ENCODE results near the gene RAB3IP. TPM values are rescaled to one million over a fixed set of nuclear protein-coding genes. Genes with fewer than 3 reads are reported as not detected.
"Not testable (repeated sequence)": the region's sequence is repeated elsewhere in the genome, so short reads cannot be mapped to it uniquely, and the experiment has no call there.

The RAB3IP gene
- total and polyA plus RNA-seq, 7 donors: 3.6 to 40.0 (median 11.4) TPM

DNA sequence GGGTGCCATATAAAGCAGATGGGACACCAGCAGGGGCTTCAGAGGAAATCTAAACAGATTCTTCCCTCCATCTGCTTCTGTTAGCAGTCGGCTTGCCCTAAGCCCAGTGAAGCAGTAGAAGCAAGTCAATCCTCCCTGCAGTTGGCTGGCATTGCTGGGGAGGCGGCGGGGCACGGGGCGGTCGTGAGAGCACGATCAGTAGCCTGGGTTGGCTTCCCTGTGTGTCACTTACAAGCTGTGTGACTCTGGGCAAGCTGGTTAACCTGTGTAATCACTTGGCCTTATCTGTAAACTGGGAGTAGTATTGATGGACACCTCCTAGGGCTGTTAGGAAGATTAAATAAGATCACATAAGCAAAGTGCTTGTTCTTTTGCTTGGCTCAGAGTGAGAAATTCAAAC is 105.8 kb downstream of the RAB3IP start:
- no peak for TF ChIP-seq POLR2AphosphoS5 (IDR thresholded peaks at IDR 0.05)
- TF ChIP-seq, protein P1, sequence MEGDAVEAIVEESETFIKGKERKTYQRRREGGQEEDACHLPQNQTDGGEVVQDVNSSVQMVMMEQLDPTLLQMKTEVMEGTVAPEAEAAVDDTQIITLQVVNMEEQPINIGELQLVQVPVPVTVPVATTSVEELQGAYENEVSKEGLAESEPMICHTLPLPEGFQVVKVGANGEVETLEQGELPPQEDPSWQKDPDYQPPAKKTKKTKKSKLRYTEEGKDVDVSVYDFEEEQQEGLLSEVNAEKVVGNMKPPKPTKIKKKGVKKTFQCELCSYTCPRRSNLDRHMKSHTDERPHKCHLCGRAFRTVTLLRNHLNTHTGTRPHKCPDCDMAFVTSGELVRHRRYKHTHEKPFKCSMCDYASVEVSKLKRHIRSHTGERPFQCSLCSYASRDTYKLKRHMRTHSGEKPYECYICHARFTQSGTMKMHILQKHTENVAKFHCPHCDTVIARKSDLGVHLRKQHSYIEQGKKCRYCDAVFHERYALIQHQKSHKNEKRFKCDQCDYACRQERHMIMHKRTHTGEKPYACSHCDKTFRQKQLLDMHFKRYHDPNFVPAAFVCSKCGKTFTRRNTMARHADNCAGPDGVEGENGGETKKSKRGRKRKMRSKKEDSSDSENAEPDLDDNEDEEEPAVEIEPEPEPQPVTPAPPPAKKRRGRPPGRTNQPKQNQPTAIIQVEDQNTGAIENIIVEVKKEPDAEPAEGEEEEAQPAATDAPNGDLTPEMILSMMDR (IDR thresholded peaks at IDR 0.05): no peak
- no peak for TF ChIP-seq EP300 (IDR thresholded peaks at IDR 0.05)
- TF ChIP-seq POLR2A (IDR thresholded peaks at IDR 0.05): no peak
- intact Hi-C loops (cut with DNase I): no loop called here
- no peak overlapping the region for H3K4me3 ChIP-seq
- no peaks in the 10 kb centered on the region for H3K4me1 ChIP-seq
- no peak overlapping the region for H3K27ac ChIP-seq
- no peaks in the 10 kb centered on the region for H3K9me3 ChIP-seq
- DNase-seq: no peak
- H3K27me3 ChIP-seq: no peaks in the 10 kb centered on the region
- 91 to 95% methylated on average over 7 of the region's 7 CpGs for WGBS, 2 donors
- H3K36me3 ChIP-seq: no peaks in the 10 kb centered on the region

DNA sequence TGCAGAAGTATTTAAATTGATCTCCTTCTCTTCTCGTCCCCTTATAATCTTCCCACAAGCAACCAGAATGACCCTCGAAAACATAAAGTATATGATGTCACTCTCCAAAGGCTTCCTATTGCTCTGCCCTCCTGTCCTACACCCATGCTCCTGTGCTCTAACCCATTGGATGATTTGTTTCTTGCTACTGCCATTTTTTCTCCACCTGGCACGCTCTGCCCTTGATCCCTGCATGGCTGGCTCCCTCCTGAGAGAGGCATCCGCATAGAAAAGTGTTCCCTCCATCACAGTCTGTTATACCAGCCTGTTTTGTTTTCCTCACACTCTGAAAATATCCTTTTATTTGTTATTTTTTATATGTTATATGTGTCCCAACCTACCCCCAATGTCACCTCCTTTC is 106.2 kb downstream of the RAB3IP start:
- no peaks in the 10 kb centered on the region for H3K27me3 ChIP-seq
- no peak for DNase-seq
- no peak overlapping the region for H3K4me3 ChIP-seq
- WGBS, 2 donors: 87 to 92% methylated on average over 4 of the region's 4 CpGs
- H3K4me1 ChIP-seq: no peaks in the 10 kb centered on the region
- no peak overlapping the region for H3K27ac ChIP-seq
- no peak for TF ChIP-seq EP300 (IDR thresholded peaks at IDR 0.05)
- TF ChIP-seq POLR2AphosphoS5 (IDR thresholded peaks at IDR 0.05): no peak
- no peak for TF ChIP-seq POLR2A (IDR thresholded peaks at IDR 0.05)
- TF ChIP-seq, protein P1 (IDR thresholded peaks at IDR 0.05): no peak
- H3K9me3 ChIP-seq: no peaks in the 10 kb centered on the region
- H3K36me3 ChIP-seq: no peaks in the 10 kb centered on the region
- intact Hi-C loops (cut with DNase I): no loop called here

DNA sequence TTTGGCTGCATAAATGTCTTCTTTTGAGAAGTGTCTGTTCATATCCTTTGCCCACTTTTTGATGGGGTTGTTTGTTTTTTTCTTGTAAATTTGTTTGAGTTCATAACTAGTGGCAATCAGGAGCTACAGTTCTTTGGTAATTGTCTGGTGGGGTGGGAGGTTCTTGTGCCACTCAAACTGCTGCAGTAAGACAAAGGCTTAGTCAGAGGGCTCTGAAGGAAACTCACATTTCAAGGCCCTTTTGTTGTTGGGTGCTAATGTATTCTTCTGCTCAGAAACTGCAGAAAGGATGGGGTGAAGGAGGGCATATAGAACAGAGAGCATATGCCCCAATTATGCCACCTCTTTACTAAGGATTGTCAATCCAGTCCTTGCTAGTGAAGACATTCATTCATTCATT is 108.3 kb downstream of the RAB3IP start:
- Histone ChIP-seq H3K36me3 (no peaks in the 10 kb centered on the region), H3K27me3 (no peaks in the 10 kb centered on the region), H3K4me3 (no peak overlapping the region), H3K4me1 (no peaks in the 10 kb centered on the region), H3K27ac (no peak overlapping the region), H3K9me3 (no peaks in the 10 kb centered on the region)
- intact Hi-C loops (cut with DNase I): no loop called here
- no peak for TF ChIP-seq POLR2A (IDR thresholded peaks at IDR 0.05)
- TF ChIP-seq, protein P1 (IDR thresholded peaks at IDR 0.05): no peak
- TF ChIP-seq EP300 (IDR thresholded peaks at IDR 0.05): no peak
- no peak for TF ChIP-seq POLR2AphosphoS5 (IDR thresholded peaks at IDR 0.05)
- DNase-seq: no peak

DNA sequence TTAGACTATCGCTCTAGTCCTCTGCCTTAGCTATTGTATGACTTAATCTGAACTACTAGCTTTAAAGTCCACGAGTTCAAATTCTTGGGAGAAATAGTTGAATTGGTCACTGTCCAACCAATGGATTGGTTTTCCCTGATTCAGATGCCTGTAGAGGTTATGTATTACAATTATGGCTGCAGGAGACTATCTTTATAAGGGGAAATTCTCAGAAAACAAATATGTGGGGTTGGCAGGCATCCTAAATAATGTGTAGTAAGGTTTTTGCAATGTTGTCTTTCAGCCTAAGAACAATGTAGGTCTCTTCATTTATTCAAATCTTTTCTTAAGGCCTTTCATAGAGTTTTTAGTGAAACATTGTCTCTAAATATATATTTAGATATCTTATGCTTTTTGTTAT is 113.3 kb downstream of the RAB3IP start:
- Histone ChIP-seq H3K9me3 (no peaks in the 10 kb centered on the region), H3K4me1 (no peaks in the 10 kb centered on the region), H3K27me3 (no peaks in the 10 kb centered on the region), H3K27ac (no peak overlapping the region), H3K36me3 (no peaks in the 10 kb centered on the region), H3K4me3 (no peak overlapping the region)
- intact Hi-C loops (cut with DNase I): no loop called here
- no peak for TF ChIP-seq EP300 (IDR thresholded peaks at IDR 0.05)
- no peak for TF ChIP-seq POLR2AphosphoS5 (IDR thresholded peaks at IDR 0.05)
- TF ChIP-seq POLR2A (IDR thresholded peaks at IDR 0.05): no peak
- TF ChIP-seq, protein P1 (IDR thresholded peaks at IDR 0.05): no peak
- no peak for DNase-seq
- WGBS, 2 donors: 86 to 91% methylated on average over 2 of the region's 2 CpGs

DNA sequence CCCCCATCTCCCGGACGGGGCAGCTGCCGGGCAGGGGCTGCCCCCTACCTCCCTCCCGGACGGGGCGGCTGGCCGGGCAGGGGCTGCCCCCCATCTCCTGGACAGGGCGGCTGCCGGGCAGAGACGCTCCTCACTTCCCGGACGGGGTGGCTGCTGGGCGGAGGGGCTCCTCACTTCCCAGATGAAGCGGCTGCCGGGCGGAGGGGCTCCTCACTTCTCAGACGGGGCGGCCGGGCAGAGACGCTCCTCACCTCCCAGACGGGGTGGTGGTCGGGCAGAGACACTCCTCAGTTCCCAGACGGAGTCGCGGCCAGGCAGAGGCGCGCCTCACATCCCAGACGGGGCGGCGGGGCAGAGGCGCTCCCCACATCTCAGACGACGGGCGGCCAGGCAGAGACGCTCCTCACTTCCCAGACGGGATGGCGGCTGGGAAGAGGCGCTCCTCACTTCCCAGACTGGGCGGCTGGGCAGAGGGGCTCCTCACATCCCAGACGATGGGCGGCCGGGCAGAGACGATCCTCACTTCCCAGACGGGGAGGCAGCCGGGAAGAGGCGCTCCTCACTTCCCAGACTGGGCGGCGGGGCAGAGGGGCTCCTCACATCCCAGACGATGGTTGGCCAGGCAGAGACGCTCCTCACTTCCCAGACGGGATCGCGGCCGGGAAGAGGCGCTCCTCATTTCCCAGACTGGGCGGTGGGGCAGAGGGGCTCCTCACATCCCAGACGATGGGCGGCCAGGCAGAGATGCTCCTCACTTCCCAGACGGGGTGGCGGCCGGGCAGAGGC is 114.7 kb downstream of the RAB3IP start:
- intact Hi-C loops (cut with DNase I); H3K9me3 ChIP-seq; H3K27ac ChIP-seq; H3K36me3 ChIP-seq; DNase-seq; H3K4me3 ChIP-seq; H3K4me1 ChIP-seq; H3K27me3 ChIP-seq: not testable (repeated sequence)
- WGBS, 2 donors: 95 to 97% methylated on average over 61 of the region's 61 CpGs
